ENCODE results near the gene TESPA1.
"Not testable (repeated sequence)": the region's sequence is repeated elsewhere in the genome, so short reads cannot be mapped to it uniquely, and the experiment has no call there.

TESPA1 gene

DNA sequence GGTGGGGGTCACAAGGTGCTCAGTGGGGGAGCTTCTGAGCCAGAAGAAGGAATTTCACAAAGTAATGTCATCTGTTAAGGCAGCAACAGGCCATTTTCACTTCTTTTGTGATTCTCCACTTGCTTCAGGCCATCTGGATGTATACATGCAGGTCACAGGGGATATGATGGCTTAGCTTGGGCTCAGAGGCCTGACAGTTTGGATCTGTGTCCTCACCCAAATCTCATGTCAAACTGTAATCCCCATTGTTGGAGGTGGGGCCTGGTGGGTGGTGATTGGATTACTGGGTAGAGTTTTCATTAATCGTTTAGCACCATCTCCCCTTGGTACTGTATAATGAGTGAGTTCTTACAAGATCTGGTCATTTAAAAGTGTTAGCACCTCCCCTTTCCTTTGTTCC lies 36.4 kb downstream of the TESPA1 start:
- Mint-ChIP-seq H3K4me3 (no peak overlapping the region), H3K9me3 (peaks cover 8 to 10% of the 10 kb centered on the region in 2 donors), H3K36me3 (peaks cover 39 to 46% of the 10 kb centered on the region in 2 donors), H3K4me1 (peaks cover 2 to 20% of the 10 kb centered on the region in 2 donors), H3K27me3 (no peaks in the 10 kb centered on the region), H3K27ac (no peak overlapping the region)
- DNase-seq = no peak
- no peak for ATAC-seq (replicated peaks)

DNA sequence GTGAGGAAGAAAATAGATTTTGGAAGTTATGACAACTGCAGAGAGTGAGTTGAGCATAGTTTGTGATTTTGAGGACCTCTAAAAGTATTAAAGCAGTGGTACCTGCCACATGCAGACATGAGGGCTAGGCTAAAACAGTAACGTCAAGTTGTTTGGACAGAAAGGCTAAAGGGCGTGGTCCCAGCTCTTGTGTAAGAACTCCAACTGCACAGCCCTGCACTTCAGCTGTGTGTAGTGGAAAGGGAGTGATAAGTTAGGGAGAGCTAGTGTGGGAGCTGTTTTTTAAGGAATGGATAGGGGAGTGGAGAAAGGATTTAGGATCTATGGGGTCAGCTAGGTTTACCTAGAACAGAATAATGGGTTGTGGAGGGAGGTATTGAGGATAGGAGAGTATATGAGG lies 39.5 kb downstream of the TESPA1 start:
- H3K27me3 Mint-ChIP-seq = no peaks in the 10 kb centered on the region
- H3K36me3 Mint-ChIP-seq = peaks cover 20 to 26% of the 10 kb centered on the region in 2 donors
- H3K27ac Mint-ChIP-seq = no peak overlapping the region
- DNase-seq (no peak), ATAC-seq (replicated peaks) (no peak)
- H3K4me1 Mint-ChIP-seq = peaks cover 0 to 13% of the 10 kb centered on the region in 2 donors
- no peaks in the 10 kb centered on the region for H3K9me3 Mint-ChIP-seq
- no peak overlapping the region for H3K4me3 Mint-ChIP-seq

DNA sequence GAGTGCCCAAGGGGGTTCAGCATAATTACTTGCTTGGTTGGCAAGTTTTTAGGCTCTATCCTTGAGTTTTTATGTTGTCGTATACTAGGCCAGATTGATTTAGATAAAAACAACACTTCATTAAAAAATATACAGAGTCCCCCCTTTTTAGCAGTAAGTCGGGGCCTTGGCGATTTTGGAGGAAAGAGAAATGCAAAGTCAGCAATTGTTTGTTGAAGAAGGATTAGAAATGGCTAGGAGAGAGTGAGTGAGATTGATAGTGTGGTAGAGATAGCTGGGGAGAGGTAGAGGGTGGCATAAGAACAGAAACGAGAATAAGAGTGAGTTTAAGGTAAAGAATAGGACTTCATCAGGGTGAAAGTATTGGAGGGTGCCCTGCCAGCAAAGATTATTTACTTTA lies 41.3 kb downstream of the TESPA1 start:
- not testable (repeated sequence) for H3K9me3 Mint-ChIP-seq; ATAC-seq (replicated peaks); H3K27ac Mint-ChIP-seq; DNase-seq; H3K4me1 Mint-ChIP-seq; H3K27me3 Mint-ChIP-seq; H3K4me3 Mint-ChIP-seq
- peaks cover 14 to 19% of the 10 kb centered on the region in 2 donors for H3K36me3 Mint-ChIP-seq

- Mint-ChIP-seq H3K36me3 (peaks cover 4 to 15% of the 10 kb centered on the region in 2 donors), H3K4me1 (peaks cover 3 to 6% of the 10 kb centered on the region in 2 donors), H3K27ac (no peak overlapping the region), H3K27me3 (no peaks in the 10 kb centered on the region), H3K9me3 (no peaks in the 10 kb centered on the region), H3K4me3 (no peak overlapping the region)
- DNase-seq = no peak
- no peak for ATAC-seq (replicated peaks)
Measured at GRCh38 chr12:54941659-54942058, 42.9 kb downstream of the TESPA1 start.

GRCh38 chr12:54940727-54941315 lies 43.7 kb downstream of the TESPA1 start:
- peaks cover 8 to 14% of the 10 kb centered on the region in 2 donors for H3K4me1 Mint-ChIP-seq
- ATAC-seq (replicated peaks) (no peak), DNase-seq (no peak)
- H3K27ac Mint-ChIP-seq = peak overlapping the region; percentile 16
- no peak overlapping the region for H3K4me3 Mint-ChIP-seq
- H3K27me3 Mint-ChIP-seq = no peaks in the 10 kb centered on the region
- no peaks in the 10 kb centered on the region for H3K9me3 Mint-ChIP-seq
- peaks cover 2 to 15% of the 10 kb centered on the region in 2 donors for H3K36me3 Mint-ChIP-seq

GRCh38 chr12:54937929-54938328 lies 46.6 kb downstream of the TESPA1 start:
- no peak overlapping the region for H3K27ac Mint-ChIP-seq
- DNase-seq (no peak), ATAC-seq (replicated peaks) (no peak)
- H3K27me3 Mint-ChIP-seq = no peaks in the 10 kb centered on the region
- peaks cover 5 to 6% of the 10 kb centered on the region in 2 donors for H3K9me3 Mint-ChIP-seq
- no peak overlapping the region for H3K4me3 Mint-ChIP-seq
- peaks cover 15 to 33% of the 10 kb centered on the region in 2 donors for H3K4me1 Mint-ChIP-seq
- H3K36me3 Mint-ChIP-seq = peaks cover 2 to 22% of the 10 kb centered on the region in 2 donors

DNA sequence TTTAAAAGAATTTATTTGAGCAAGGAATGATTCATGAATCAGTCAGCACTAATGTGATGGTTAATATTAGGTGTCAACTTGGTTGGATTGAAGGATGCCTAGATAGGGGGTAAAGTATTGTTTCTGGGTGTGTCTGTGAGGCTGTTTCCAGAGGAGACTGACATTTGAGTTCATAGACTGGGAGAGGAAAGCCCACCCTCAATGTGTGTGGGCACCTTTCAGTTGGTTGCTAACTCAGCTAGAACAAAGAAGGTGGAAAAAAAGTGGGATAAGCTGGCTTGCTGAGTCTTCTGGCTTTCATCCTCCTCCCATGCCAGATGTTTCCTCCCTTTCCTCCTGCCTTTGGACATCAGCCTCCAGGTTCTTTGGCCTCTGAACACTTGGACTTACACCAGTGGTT lies 47.2 kb downstream of the TESPA1 start:
- H3K9me3 Mint-ChIP-seq = peaks cover 5 to 6% of the 10 kb centered on the region in 2 donors
- H3K27ac Mint-ChIP-seq = no peak overlapping the region
- peaks cover 2 to 20% of the 10 kb centered on the region in 2 donors for H3K36me3 Mint-ChIP-seq
- peaks cover 15 to 36% of the 10 kb centered on the region in 2 donors for H3K4me1 Mint-ChIP-seq
- ATAC-seq (replicated peaks) (no peak), DNase-seq (no peak)
- H3K4me3 Mint-ChIP-seq = no peak overlapping the region
- H3K27me3 Mint-ChIP-seq = no peaks in the 10 kb centered on the region

- H3K4me1 Mint-ChIP-seq = peaks cover 15 to 39% of the 10 kb centered on the region in 2 donors
- peaks cover 8 to 9% of the 10 kb centered on the region in 2 donors for H3K9me3 Mint-ChIP-seq
- DNase-seq (no peak), ATAC-seq (replicated peaks) (peak; percentile 39 to 41)
- peak overlapping the region in 1 of 2 donors; percentile 36 for H3K4me3 Mint-ChIP-seq
- H3K27me3 Mint-ChIP-seq = no peaks in the 10 kb centered on the region
- peak overlapping the region; percentile 48 for H3K27ac Mint-ChIP-seq
- peaks cover 7 to 25% of the 10 kb centered on the region in 2 donors for H3K36me3 Mint-ChIP-seq
Measured at GRCh38 chr12:54936736-54937135, 47.8 kb downstream of the TESPA1 start.

- DNase-seq = peak; percentile 21
- Mint-ChIP-seq H3K27me3 (no peaks in the 10 kb centered on the region), H3K4me1 (peaks cover 15 to 42% of the 10 kb centered on the region in 2 donors), H3K36me3 (peaks cover 20 to 35% of the 10 kb centered on the region in 2 donors), H3K4me3 (peak overlapping the region; percentile 9 to 39), H3K9me3 (peaks cover 19 to 21% of the 10 kb centered on the region in 2 donors), H3K27ac (peak overlapping the region; percentile 92)
- peak; percentile 83 to 87 for ATAC-seq (replicated peaks)
Measured at GRCh38 chr12:54935235-54935951, 49.2 kb downstream of the TESPA1 start.

GRCh38 chr12:54934419-54934818 lies 50.1 kb downstream of the TESPA1 start:
- Mint-ChIP-seq H3K4me3 (no peak overlapping the region), H3K27ac (no peak overlapping the region), H3K27me3 (no peaks in the 10 kb centered on the region), H3K36me3 (peaks cover 25 to 40% of the 10 kb centered on the region in 2 donors), H3K4me1 (peaks cover 15 to 42% of the 10 kb centered on the region in 2 donors), H3K9me3 (peaks cover 25 to 29% of the 10 kb centered on the region in 2 donors)
- DNase-seq = no peak
- ATAC-seq (replicated peaks) = no peak

DNA sequence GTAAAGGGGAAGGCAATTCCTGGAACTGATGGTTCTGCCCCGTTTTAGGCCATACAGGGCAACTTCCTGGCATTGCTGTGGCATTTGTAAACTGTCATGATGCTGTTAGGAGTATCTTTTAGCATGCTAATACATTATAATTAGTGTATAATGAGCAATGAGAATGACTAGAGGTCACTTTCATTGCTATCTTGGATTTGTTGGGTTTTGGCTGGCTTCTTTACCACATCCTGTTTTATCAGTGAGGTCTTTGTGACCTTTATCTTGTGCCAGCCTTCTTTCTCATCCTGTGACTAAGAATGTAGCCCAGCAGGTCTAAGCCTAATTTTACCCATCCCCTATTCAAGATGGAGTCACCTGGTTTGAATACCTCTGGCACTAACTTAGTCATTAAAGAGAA lies 51.2 kb downstream of the TESPA1 start:
- Mint-ChIP-seq H3K27me3 (no peaks in the 10 kb centered on the region), H3K9me3 (peaks cover 25 to 32% of the 10 kb centered on the region in 2 donors), H3K27ac (peak overlapping the region; percentile 39), H3K4me3 (no peak overlapping the region), H3K36me3 (peaks cover 27 to 41% of the 10 kb centered on the region in 2 donors), H3K4me1 (peaks cover 15 to 42% of the 10 kb centered on the region in 2 donors)
- peak; percentile 9 for DNase-seq
- ATAC-seq (replicated peaks) = peak; percentile 64 to 76

DNA sequence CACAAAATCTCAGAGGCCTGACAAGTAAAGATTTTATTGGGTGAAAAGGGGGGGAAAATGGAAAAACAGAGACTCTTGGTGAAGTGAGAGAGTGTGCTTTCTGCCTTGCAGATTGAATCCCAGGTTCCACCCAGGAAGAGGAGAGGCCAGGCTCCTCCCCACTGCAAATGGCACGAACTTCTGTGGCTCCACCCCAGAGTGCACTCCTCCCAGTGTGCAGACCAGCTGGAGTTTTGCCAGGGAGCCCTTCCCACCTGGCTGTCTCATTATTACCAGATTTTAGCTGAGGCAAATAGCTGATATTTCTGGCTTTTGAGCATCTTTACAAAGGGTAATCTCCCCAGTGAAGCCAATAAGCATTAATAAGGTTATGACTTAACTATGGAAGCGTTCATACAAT lies 51.9 kb downstream of the TESPA1 start:
- DNase-seq = no peak
- Mint-ChIP-seq H3K27me3 (no peaks in the 10 kb centered on the region), H3K4me3 (no peak overlapping the region), H3K36me3 (peaks cover 27 to 39% of the 10 kb centered on the region in 2 donors), H3K9me3 (peaks cover 25 to 32% of the 10 kb centered on the region in 2 donors), H3K4me1 (peaks cover 15 to 42% of the 10 kb centered on the region in 2 donors), H3K27ac (peak overlapping the region; percentile 26)
- no peak for ATAC-seq (replicated peaks)

- no peak for DNase-seq
- H3K4me3 Mint-ChIP-seq = no peak overlapping the region
- peaks cover 30 to 44% of the 10 kb centered on the region in 2 donors for H3K36me3 Mint-ChIP-seq
- ATAC-seq (replicated peaks) = no peak
- no peaks in the 10 kb centered on the region for H3K27me3 Mint-ChIP-seq
- peaks cover 15 to 40% of the 10 kb centered on the region in 2 donors for H3K4me1 Mint-ChIP-seq
- peaks cover 31 to 35% of the 10 kb centered on the region in 2 donors for H3K9me3 Mint-ChIP-seq
- no peak overlapping the region for H3K27ac Mint-ChIP-seq
Measured at GRCh38 chr12:54932038-54932437, 52.5 kb downstream of the TESPA1 start.

DNA sequence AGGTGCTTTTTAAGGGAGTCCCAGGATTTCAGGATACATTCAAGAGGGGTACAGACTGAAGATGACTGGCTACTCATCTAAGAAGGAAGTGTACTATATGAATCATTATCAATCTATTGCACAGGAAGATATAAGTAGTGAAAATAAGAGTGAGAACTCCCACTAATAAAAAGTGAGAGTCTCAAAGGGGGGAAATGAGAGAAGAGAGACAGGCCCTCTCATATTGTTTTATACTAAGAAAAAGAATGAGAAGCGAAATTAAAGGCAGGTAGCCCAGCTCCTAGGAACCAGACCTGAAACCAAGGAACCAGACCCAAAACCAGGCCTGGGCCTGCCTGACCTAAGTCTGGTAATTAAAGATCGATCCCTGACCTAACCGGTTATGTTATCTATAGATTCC lies 54.6 kb downstream of the TESPA1 start:
- Mint-ChIP-seq H3K4me3 (no peak overlapping the region), H3K36me3 (peaks cover 30 to 37% of the 10 kb centered on the region in 2 donors), H3K27me3 (peaks cover 0 to 7% of the 10 kb centered on the region in 2 donors), H3K9me3 (peaks cover 25 to 30% of the 10 kb centered on the region in 2 donors), H3K27ac (no peak overlapping the region), H3K4me1 (peaks cover 0 to 27% of the 10 kb centered on the region in 2 donors)
- DNase-seq (no peak), ATAC-seq (replicated peaks) (no peak)

DNA sequence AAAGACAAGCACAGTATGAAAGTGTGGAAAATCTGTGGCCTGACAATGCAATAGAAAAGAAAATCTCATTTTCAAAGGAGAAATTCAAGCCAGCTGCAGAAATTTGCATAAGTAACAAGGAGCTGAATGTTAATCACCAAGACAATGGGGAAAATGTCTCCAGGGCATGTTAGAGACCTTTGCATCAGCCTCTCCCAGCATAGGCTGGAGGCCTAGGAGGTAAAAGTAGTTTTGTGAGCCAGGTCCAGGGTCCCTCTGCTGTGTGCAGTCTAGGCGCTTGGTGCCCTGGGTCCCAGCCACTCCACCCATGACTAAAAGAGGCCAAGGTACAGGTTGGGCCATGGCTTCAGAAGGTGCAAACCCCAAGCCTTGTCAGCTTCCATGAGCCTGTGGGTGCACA lies 58.3 kb downstream of the TESPA1 start:
- peaks cover 0 to 7% of the 10 kb centered on the region in 2 donors for H3K4me1 Mint-ChIP-seq
- peaks cover 20 to 21% of the 10 kb centered on the region in 2 donors for H3K9me3 Mint-ChIP-seq
- DNase-seq (no peak), ATAC-seq (replicated peaks) (no peak)
- peaks cover 20 to 25% of the 10 kb centered on the region in 2 donors for H3K36me3 Mint-ChIP-seq
- H3K27ac Mint-ChIP-seq = no peak overlapping the region
- peaks cover 0 to 7% of the 10 kb centered on the region in 2 donors for H3K27me3 Mint-ChIP-seq
- H3K4me3 Mint-ChIP-seq = no peak overlapping the region

All from stimulated activated naive B cell treated with anti-CD40 and anti-IgM and Interleukin-4, amounts not matched to agents 10 μg/mL and 1 μg/mL and 100 μg/mL, for 72 hours (primary cell).